GM12874 (cell line): ENCODE results near the gene SH3RF1.

Experiments
- CTCF ChIP-seq: IDR thresholded peaks from 2 replicates; pipeline ENCODE4 v1.5.1; 2011; ENCODE audit warnings: low read depth, mild to moderate bottlenecking, control low read depth, low read length, moderate library complexity; ENCODE audit not compliant: insufficient read depth

SH3RF1 gene

GRCh38 chr4:169260217-169260866 is 10.4 kb downstream of the SH3RF1 start:
- no peak for TF ChIP-seq CTCF

- TF ChIP-seq CTCF: no peak
Observed at GRCh38 chr4:169259271-169259670, 11.5 kb downstream of the SH3RF1 start.

GRCh38 chr4:169258141-169258540 is 12.6 kb downstream of the SH3RF1 start:
- TF ChIP-seq CTCF: no peak

- no peak for TF ChIP-seq CTCF
Observed at GRCh38 chr4:169256856-169257761, 13.6 kb downstream of the SH3RF1 start.

- no peak for TF ChIP-seq CTCF
Observed at GRCh38 chr4:169256101-169256612, 14.6 kb downstream of the SH3RF1 start.

- no peak for TF ChIP-seq CTCF
Observed at GRCh38 chr4:169254546-169254983, 16.2 kb downstream of the SH3RF1 start.

- no peak for TF ChIP-seq CTCF
Observed at GRCh38 chr4:169253904-169254303, 16.9 kb downstream of the SH3RF1 start.
